Activated T-helper 9 cell treated with anti-CD3 and anti-CD28 coated beads, Interleukin-2, amount 50 U/mL, for 16 hours (primary cell): ENCODE data around the gene SGPL1.

Source experiments
- DNase-seq: peaks from one replicate; pipeline ENCODE4 v3.0.0-alpha.2; 2020; ENCODE audit warnings: low read depth

SGPL1 gene

DNA sequence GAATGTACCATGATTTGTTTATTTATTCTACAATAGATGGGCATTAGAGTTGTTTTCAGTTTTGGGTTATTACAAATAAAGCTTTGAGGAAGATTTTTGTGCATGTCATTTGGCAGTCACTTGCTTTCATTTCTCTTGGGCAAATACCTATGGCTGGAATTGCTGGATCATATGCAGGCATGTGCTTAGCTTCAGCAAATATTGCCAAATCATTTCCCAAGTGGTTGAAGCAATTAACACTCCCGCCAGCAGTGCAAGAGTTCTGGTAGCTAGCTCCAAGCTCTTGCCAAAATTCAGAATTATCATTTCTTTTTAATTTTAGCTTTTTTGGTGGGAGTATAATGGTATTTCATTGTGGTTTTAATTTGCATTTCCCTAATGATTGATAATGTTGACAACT is 105.5 kb downstream of the SGPL1 start:
- DNase-seq: no peak

DNA sequence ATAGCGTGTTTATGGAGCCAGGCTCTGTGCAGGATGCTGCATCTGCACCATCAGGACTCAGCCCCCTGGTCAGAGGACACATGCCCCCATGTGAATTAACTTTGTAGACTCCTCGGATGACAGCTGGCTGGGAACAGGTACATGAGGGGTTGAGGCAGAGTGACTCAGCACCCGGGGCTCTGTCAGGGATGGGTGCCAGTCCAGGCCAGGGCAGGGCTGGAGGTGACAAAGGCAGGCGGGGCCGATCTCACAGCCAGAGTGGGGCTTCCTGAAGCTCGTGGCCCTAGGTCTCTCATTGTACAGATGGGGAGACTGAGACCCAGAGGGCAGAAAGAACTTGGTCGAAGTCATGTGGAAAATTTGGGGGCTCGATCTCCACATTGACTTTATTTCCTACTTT is 107.9 kb downstream of the SGPL1 start:
- no peak for DNase-seq

DNA sequence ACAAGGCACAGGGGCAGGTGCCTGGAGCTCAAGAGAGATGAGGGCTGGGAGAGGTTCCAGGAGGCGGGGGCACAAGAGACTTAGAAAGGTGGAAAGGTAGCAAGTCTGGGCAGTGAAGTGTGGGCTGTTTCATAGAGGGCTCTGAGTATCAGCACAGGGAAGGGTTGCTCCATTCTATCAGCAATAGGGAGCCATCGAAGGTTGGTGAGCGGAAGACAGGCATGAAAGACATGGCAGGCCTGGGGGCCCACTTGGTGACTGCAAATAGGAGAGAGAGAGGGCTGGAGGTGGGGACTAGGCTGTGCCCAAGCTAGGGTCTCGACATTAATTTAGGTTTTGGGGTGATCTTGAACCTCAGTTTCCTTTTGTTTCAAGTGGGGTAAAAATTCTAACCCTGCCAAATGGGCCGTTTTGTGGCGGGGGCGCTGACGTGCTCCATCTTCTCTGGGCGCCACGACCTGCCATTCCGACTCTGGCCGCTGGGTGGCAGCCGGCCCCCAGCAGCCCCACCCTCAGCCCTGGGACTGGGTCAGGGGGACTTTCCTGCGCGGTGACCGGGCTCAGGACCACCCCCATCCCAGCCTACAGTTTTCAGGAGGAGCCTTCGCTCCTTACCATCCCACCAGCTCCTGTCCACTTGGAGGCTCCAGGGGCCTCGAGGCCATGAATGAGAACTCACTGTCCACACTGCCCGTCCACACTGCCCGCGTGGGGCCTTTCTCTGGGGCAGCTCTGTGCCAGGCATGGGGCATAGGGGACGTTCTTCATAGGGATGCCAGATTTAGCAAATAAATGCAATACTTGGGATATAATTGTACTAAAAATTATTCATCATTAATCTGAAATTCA is 109.9 kb downstream of the SGPL1 start:
- DNase-seq: peak; percentile 15

DNA sequence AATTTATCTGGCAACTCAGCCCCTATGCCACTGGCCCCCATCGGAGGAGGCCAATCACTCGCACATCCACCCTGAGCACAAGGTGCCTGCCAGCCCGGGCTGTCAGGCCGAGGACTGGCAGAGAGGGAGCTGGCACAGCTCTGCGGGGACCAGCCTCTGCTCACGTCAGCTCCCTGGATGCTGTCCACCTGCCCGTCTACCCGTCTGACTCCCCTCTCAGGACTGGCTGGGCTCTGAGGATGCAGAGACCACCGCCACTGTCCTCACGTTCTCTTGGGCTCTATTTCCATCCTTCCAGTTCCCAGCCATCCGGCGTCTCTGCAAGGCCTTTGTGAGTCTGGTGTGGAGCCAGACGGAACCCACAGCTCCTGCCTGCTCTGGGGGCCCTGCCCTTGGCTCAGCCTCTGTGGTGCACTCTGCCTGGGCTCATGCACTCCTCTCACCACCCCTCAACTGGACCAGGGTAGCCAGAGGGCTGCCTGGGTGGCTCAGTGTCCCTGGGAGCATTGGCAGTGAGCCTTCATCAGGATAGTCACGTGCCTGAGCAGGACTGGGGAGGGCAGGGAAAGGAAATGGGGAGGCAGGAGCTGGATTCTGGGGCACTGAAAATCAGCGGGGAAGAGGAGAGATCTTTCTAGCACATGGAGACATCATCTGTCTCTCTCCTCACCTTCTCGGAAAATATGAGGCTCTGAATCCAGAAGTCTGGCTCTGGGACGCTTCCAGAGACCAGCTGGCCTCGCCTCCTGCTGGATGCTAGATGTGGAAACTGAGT is 110.7 kb downstream of the SGPL1 start:
- DNase-seq: no peak

DNA sequence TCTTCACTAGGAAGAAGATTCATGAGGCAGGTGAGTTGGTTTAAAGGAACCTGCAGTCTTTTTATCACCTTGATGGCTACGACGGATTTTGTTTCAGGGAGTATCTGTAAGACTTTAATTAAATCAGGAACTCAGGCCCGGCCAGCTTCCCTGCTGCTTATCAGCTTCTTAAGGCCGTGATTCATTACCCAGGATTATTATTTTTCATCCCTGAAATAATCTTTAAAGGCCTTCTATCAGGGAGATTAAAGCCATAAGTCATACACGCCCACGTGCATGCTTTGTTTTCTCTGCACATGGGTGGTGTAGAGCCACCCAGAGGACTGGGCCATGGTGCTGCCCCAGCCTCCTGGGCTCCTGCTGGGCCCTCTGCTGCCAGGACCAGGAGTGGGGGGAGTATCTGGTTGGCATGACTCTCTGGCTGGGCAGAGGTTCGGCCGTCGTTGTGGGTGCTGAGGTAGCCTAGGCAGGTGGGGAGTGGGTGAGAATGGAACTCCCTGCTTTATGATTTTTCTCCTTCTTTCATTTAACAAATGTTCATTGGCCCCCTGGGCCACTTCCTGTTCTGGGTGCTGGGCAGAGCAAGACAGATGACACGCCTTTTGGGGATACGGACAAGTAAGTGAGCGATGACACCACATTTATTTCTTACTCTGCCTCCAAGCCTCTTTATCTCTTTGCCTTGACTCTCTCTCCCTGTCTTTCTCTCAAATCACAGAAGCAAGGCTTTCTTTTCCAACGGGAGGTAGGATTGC is 111.6 kb downstream of the SGPL1 start:
- no peak for DNase-seq

DNA sequence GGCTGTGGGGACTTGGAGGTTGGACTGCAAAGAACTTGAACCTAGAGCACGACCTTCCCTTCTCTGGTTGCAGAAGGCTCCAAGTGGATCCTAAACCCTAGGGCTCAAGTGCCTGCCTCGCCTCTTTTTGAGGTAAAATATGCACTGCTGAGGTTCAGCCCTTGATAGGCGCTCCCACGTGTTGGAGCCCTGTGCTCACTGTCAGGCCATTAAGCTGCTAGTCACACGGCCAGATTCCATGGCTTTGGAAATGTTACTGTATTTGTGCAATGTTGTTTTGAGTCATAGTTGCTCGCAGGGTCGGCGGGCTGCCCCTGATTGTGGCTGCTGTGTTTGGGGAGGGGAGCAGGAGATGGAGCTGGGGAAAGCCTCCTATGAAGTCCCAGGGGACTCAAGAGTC is 112.4 kb downstream of the SGPL1 start:
- DNase-seq: no peak

DNA sequence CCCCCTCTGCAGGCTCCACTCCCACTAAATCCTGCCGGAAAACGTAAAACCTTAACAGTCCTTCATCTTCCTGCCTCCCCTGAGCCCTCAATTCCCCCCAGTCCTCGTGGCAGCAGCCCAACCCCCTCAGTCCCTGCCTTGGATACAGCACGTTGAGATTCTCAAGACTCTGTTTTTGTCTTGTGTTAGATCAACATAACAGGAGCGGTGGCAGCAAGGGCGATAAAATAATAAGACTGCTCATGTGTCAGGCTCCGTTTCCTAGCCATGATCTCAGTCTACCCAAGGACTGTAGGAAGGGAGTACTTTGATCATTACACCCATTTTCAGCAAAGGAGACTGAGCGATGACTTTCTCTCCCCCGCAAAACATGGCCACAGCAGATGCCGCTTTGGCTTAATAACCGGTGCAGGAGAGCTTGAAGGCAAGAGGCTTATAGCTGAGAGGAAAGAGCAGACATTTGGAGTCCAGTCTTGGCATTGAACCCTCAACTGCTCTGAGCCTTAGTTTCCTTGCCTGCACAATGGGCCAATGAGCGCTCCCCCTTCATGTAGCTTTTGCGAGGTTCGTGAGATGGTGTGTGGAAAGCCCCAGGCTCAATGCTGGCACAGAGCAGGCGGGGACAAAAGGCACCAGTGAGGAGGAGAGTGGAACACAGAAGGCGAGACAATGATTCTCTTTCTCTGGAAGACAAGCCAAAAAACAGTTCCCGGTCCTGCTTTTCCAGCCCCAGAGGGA is 114.7 kb downstream of the SGPL1 start:
- DNase-seq: no peak
